KMS-11 (cell line): ENCODE data around the gene ZRANB3.
"Not testable (repeated sequence)": the region's sequence is repeated elsewhere in the genome, so short reads cannot be mapped to it uniquely, and the experiment has no call there.

Source experiments
- H2AFZ ChIP-seq: fragments of 200-600 bp; sonication (generic); 2 replicates; pipeline ENCODE4 v1.6.1; 2016; ENCODE audit warnings: antibody characterized with exemption, mixed run types, low read depth
- H3K27ac ChIP-seq: fragments of 200-600 bp; sonication (generic); 2 replicates; pipeline ENCODE4 v1.6.1; 2016; ENCODE audit warnings: mild to moderate bottlenecking, mixed run types
- H3K27me3 ChIP-seq: fragments of 200-600 bp; sonication (generic); 2 replicates; pipeline ENCODE4 v1.6.1; 2017; ENCODE audit warnings: mild to moderate bottlenecking, low read depth, mixed run types, moderate library complexity; ENCODE audit not compliant: insufficient read depth
- H3K36me3 ChIP-seq: fragments of 200-600 bp; sonication (generic); 2 replicates; pipeline ENCODE4 v1.6.1; 2017; ENCODE audit warnings: mild to moderate bottlenecking, mixed run types; ENCODE audit not compliant: insufficient read depth
- H3K4me1 ChIP-seq: fragments of 200-600 bp; sonication (generic); 2 replicates; pipeline ENCODE4 v1.6.1; 2016; ENCODE audit warnings: mild to moderate bottlenecking, low read depth, mixed run types; ENCODE audit not compliant: poor library complexity, severe bottlenecking
- H3K4me2 ChIP-seq: fragments of 200-600 bp; sonication (generic); 2 replicates; pipeline ENCODE4 v1.7.0; 2016; ENCODE audit warnings: mild to moderate bottlenecking, mixed run types
- H3K4me3 ChIP-seq: fragments of 200-600 bp; sonication (generic); IDR thresholded peaks from 2 replicates; pipeline ENCODE4 v1.6.1; 2017; ENCODE audit warnings: low read depth, low read length, mixed read lengths; ENCODE audit not compliant: insufficient read depth
- H3K79me2 ChIP-seq: fragments of 200-600 bp; sonication (generic); 2 replicates; pipeline ENCODE4 v1.6.1; 2016; ENCODE audit warnings: low read depth, mixed run types; ENCODE audit not compliant: insufficient read depth
- H3K9ac ChIP-seq: fragments of 200-600 bp; sonication (generic); 2 replicates; pipeline ENCODE4 v1.6.1; 2016; ENCODE audit warnings: mild to moderate bottlenecking, mixed run types
- H4K20me1 ChIP-seq: fragments of 200-600 bp; sonication (generic); 2 replicates; pipeline ENCODE4 v1.6.1; 2016; ENCODE audit warnings: mild to moderate bottlenecking, mixed run types; ENCODE audit not compliant: insufficient read depth
- CTCF ChIP-seq: fragments of 200-600 bp; sonication (generic); conservative IDR thresholded peaks from 2 replicates; pipeline ENCODE4 v1.6.1; 2017; ENCODE audit warnings: low read depth, mild to moderate bottlenecking, antibody characterized with exemption, low read length, moderate library complexity, mixed read lengths

ZRANB3 gene

GRCh38 chr2:135124924-135125886 is 405.8 kb downstream of the ZRANB3 start:
- no peaks in the 10 kb centered on the region for H3K4me1 ChIP-seq
- H3K27me3 ChIP-seq, result no peaks in the 10 kb centered on the region
- no peaks in the 10 kb centered on the region for H3K36me3 ChIP-seq
- H3K79me2 ChIP-seq, result no peaks in the 10 kb centered on the region
- no peak for TF ChIP-seq CTCF
- no peak overlapping the region for H3K27ac ChIP-seq
- no peak overlapping the region for H3K4me2 ChIP-seq
- no peak overlapping the region for H2AFZ ChIP-seq
- H3K4me3 ChIP-seq, result no peak overlapping the region
- H4K20me1 ChIP-seq, result no peaks in the 10 kb centered on the region
- no peak overlapping the region for H3K9ac ChIP-seq

- not testable (repeated sequence) for H3K9ac ChIP-seq, H3K79me2 ChIP-seq, H3K4me2 ChIP-seq, H4K20me1 ChIP-seq, H3K4me1 ChIP-seq, H3K4me3 ChIP-seq, H3K36me3 ChIP-seq, H3K27me3 ChIP-seq, H2AFZ ChIP-seq, H3K27ac ChIP-seq
Measured at GRCh38 chr2:135121658-135122039, 409.4 kb downstream of the ZRANB3 start.

GRCh38 chr2:135121016-135121657 is 409.9 kb downstream of the ZRANB3 start:
- H3K4me2 ChIP-seq, result no peak overlapping the region
- no peaks in the 10 kb centered on the region for H3K79me2 ChIP-seq
- no peaks in the 10 kb centered on the region for H3K27me3 ChIP-seq
- no peak for TF ChIP-seq CTCF
- H4K20me1 ChIP-seq, result no peaks in the 10 kb centered on the region
- no peaks in the 10 kb centered on the region for H3K4me1 ChIP-seq
- no peak overlapping the region for H3K27ac ChIP-seq
- no peak overlapping the region for H3K9ac ChIP-seq
- H2AFZ ChIP-seq, result no peak overlapping the region
- H3K36me3 ChIP-seq, result no peaks in the 10 kb centered on the region
- H3K4me3 ChIP-seq, result no peak overlapping the region

- no peaks in the 10 kb centered on the region for H3K36me3 ChIP-seq
- H3K4me1 ChIP-seq, result no peaks in the 10 kb centered on the region
- no peak overlapping the region for H3K4me2 ChIP-seq
- no peak for TF ChIP-seq CTCF
- no peaks in the 10 kb centered on the region for H3K27me3 ChIP-seq
- no peaks in the 10 kb centered on the region for H4K20me1 ChIP-seq
- H3K27ac ChIP-seq, result no peak overlapping the region
- H3K9ac ChIP-seq, result no peak overlapping the region
- no peaks in the 10 kb centered on the region for H3K79me2 ChIP-seq
- no peak overlapping the region for H3K4me3 ChIP-seq
- H2AFZ ChIP-seq, result no peak overlapping the region
Measured at GRCh38 chr2:135119582-135119981, 411.4 kb downstream of the ZRANB3 start.

GRCh38 chr2:135113322-135113721 is 417.7 kb downstream of the ZRANB3 start:
- TF ChIP-seq CTCF, result no peak
- no peak overlapping the region for H2AFZ ChIP-seq

GRCh38 chr2:135105513-135106316 is 425.3 kb downstream of the ZRANB3 start:
- H3K4me1 ChIP-seq, H3K36me3 ChIP-seq, H4K20me1 ChIP-seq, H3K4me2 ChIP-seq, H3K27me3 ChIP-seq, H3K27ac ChIP-seq, H3K4me3 ChIP-seq, H3K9ac ChIP-seq, H3K79me2 ChIP-seq, H2AFZ ChIP-seq: not testable (repeated sequence)

More at GRCh38 chr2:135113322-135113721, 417.7 kb downstream of the ZRANB3 start:
- Histone ChIP-seq H3K4me1 (no peaks in the 10 kb centered on the region), H4K20me1 (no peaks in the 10 kb centered on the region), H3K4me2 (no peak overlapping the region), H3K9ac (no peak overlapping the region), H3K36me3 (no peaks in the 10 kb centered on the region), H3K27ac (no peak overlapping the region), H3K79me2 (no peaks in the 10 kb centered on the region), H3K27me3 (no peaks in the 10 kb centered on the region), H3K4me3 (no peak overlapping the region)
